Non-pigmented ciliary epithelial cell (primary cell): ENCODE results near the gene P2RX7.
A peak's percentile ranks its signal among the peaks of the same experiment; 100 is the strongest.

Experiments
- DNase-seq: peaks from one replicate; pipeline ENCODE4 v3.0.0-alpha.2; 2010; ENCODE audit warnings: low read depth

P2RX7 gene

DNA sequence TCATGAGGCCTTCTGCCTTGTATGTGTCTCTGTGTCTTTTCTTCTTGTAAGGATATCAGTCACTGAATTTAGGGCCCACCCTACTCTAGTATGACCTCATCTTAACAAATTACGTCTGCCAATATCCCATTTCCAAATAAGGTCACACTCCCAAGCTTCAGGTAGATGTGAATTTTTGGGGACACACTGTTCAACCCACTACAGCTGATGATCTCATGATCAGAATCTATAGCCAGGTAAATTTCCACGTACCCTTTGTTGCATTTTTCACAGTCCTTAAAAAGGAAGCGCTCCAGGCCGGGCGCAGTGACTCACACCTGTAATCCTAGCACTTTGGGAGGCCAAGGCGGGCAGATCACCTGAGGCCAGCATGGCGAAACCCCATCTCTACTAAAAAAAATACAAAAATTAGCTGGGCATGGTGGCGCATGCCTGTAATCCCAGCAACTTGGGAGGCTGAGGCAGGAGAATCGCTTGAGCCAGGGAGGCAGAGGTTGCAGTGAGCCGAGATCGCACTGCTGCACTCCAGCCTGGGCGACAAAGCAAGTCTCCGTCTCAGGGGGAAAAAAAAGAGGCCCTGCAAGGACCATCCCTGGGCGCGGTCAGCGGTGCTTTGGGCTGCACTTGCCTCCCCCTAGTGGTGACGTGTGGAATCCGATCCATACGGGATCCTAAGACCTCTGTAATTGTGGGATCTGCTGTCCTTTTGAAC, 97.3 kb downstream of the P2RX7 start:
- peak; percentile 31 for DNase-seq

DNA sequence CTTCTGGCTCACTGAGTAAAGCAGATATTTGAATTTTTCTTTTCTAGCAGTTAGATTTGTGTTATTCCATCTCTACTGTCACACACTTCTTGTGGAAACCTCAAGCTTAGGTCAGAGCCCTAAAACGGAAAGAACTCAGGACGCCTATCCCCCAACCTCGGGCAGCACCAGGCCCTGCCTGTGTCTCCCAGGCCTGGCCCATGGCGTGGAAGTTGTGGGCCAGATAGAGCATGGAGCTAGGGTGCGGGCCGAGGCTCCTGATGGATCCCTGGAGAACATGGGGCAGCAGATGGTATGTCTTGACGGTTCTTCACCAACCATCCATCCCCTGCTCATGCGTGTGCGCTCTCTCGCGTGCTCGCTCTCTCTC, 97.8 kb downstream of the P2RX7 start:
- no peak for DNase-seq

DNA sequence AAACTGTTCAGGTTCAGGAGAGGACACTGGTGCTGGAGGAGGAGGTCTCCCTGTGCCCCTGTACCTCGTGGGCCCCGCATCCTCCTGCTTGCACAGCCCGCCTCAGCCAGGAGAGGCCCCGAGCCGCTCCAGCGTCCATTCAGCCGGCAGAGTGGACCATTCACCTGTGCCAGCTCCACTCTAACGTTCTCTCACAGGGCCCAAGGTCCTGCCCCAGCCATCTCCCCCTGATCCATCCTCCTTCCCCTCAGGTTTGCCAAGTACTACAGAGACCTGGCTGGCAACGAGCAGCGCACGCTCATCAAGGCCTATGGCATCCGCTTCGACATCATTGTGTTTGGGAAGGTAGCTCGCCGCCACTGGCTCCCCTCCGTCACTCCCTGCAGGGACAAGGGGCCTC, 99.5 kb downstream of the P2RX7 start:
- DNase-seq, result no peak

DNA sequence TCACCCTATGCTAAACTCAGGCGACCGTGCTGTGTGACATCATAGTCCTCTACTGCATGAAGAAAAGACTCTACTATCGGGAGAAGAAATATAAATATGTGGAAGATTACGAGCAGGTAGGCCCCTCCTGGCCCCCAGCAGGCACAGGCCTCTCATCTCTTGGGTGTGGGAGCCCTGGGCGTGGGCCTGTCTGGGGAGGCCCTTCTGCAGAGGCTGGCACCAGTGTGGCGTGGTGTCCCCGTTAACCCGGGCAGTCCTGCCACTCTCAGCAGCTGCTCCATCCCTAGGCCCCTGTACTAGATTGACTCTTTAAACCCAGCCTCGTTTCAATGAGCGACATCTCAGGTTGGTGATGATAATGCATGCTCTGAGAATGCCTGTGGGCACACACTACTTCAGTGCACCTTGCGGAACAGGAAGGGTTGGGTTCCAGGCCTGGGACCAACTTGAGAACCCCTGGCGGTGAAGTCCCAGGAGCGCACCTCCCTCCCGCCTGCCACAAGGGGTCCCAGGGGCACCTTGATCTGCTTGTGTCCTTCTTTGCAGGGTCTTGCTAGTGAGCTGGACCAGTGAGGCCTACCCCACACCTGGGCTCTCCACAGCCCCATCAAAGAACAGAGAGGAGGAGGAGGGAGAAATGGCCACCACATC, 100.4 kb downstream of the P2RX7 start:
- DNase-seq, result no peak

DNA sequence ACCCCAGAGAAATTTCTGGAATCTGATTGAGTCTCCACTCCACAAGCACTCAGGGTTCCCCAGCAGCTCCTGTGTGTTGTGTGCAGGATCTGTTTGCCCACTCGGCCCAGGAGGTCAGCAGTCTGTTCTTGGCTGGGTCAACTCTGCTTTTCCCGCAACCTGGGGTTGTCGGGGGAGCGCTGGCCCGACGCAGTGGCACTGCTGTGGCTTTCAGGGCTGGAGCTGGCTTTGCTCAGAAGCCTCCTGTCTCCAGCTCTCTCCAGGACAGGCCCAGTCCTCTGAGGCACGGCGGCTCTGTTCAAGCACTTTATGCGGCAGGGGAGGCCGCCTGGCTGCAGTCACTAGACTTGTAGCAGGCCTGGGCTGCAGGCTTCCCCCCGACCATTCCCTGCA, 100.9 kb downstream of the P2RX7 start:
- no peak for DNase-seq

DNA sequence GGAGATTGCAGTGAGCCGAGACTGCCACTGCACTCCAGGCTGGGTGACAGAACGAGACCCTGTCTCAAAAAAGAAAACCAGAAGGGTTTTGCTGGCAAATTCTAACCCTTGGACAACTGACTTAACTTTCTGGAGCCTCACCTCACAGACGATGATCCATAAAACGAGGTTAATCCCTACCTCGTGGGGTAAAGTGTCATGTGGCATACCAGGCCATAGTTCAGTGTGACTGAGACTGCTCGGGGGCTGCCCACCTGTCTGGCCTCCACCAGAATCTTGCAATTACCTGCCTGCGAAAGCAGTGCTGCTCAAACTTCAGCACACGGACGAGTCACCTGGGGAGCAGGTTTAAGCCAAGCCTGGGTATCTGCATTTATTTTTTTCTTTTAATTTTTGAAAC, 104.1 kb downstream of the P2RX7 start:
- no peak for DNase-seq

DNA sequence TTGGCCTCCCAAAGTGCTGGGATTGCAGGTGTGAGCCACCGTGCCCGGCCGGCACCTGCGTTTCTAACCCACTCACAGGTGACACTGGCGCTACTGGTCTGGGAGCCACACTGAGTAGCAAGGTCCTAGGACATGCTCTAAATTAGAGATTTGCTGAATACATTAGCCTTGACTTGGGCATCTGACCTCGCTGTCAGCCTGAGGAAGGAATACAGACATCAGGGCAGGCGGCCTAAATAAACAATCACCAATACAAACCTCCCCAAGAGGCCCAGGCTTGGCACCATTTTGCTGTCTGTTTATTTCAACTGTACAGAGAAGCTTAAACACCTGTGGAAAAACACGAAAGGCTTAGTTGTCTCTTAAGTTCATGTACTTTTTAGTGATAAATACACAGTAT, 104.7 kb downstream of the P2RX7 start:
- DNase-seq, result no peak
